Activated B cell treated with CpG ODN at 0.5 μM for 24 hours (primary cell): ENCODE measurements around the gene HTR1A. TPM values are rescaled to one million over a fixed set of nuclear protein-coding genes. Genes with fewer than 3 reads are reported as not detected.

Source experiments
- ATAC-seq: fragments of 200-7000 bp; cut with Tn5 transposase; one replicate; pipeline ENCODE4 v1.10.0; 2021; ENCODE audit warnings: low read depth, mild to moderate bottlenecking, moderate library complexity
- CTCF ChIA-PET: fragments of 350-600 bp; sonication (Branson Sonifier 250); formaldehyde crosslinking; loops from one replicate; lab custom pipeline; 2021; ENCODE audit warnings: antibody characterized with exemption; lab: Charles Lee
- POLR2A ChIA-PET: fragments of 350-600 bp; sonication (Branson Sonifier 250); formaldehyde crosslinking; loops from one replicate; lab custom pipeline; 2021; ENCODE audit warnings: antibody characterized with exemption; lab: Charles Lee
- DNase-seq: peaks from one replicate; pipeline ENCODE4 v3.0.0; 2022
- H3K27ac Mint-ChIP-seq: one replicate; pipeline ENCODE4 v1.8.0; 2020; ENCODE audit warnings: mixed read lengths
- H3K27me3 Mint-ChIP-seq: one replicate; pipeline ENCODE4 v1.8.0; 2021; ENCODE audit warnings: mixed read lengths
- H3K36me3 Mint-ChIP-seq: one replicate; pipeline ENCODE4 v1.8.0; 2021; ENCODE audit warnings: low read depth, mixed read lengths
- H3K4me1 Mint-ChIP-seq: one replicate; pipeline ENCODE4 v1.8.0; 2021; ENCODE audit warnings: mixed read lengths
- H3K4me3 Mint-ChIP-seq: one replicate; pipeline ENCODE4 v1.8.0; 2020; ENCODE audit warnings: mild to moderate bottlenecking, mixed read lengths
- H3K9me3 Mint-ChIP-seq: one replicate; pipeline ENCODE4 v1.8.0; 2020; ENCODE audit warnings: mixed read lengths
- CTCF ChIP-seq: fragments of 200-600 bp; IDR thresholded peaks from one replicate; pipeline ENCODE4 v1.8.0; 2022; ENCODE audit warnings: antibody characterized with exemption, mild to moderate bottlenecking
- intact Hi-C: fragments of 100-400 bp; cut with micrococcal nuclease; formaldehyde crosslinking; loops from one replicate; pipeline ENCODE4 v1.15.1; 2024
- total RNA-seq: library from RNA; stranded (reverse); gene quantifications from 2 replicates; pipeline ENCODE4 v1.2.3, GENCODE V29; 2022

Gene HTR1A
- total RNA-seq, 1 donor from 2014 or later = not detected

GRCh38 chr5:63931836-63932235 is 30.4 kb downstream of the HTR1A start:
- H3K27ac Mint-ChIP-seq = no peak overlapping the region
- no peaks in the 10 kb centered on the region for H3K4me1 Mint-ChIP-seq
- DNase-seq (no peak), ATAC-seq (no peak)
- H3K9me3 Mint-ChIP-seq = peaks cover 5% of the 10 kb centered on the region
- H3K36me3 Mint-ChIP-seq = no peaks in the 10 kb centered on the region
- no peak overlapping the region for H3K4me3 Mint-ChIP-seq
- TF ChIP-seq CTCF = no peak
- H3K27me3 Mint-ChIP-seq = no peaks in the 10 kb centered on the region
- CTCF ChIA-PET = no interaction called here
- POLR2A ChIA-PET = no interaction called here
- intact Hi-C loops = no loop called here

- ChIA-PET CTCF (no interaction called here), POLR2A (no interaction called here)
- Mint-ChIP-seq H3K36me3 (no peaks in the 10 kb centered on the region), H3K27ac (no peak overlapping the region), H3K4me1 (no peaks in the 10 kb centered on the region), H3K27me3 (no peaks in the 10 kb centered on the region), H3K4me3 (no peak overlapping the region), H3K9me3 (peaks cover 5% of the 10 kb centered on the region)
- no peak for DNase-seq
- no peak for ATAC-seq
- intact Hi-C loops = no loop called here
- no peak for TF ChIP-seq CTCF
Measured at GRCh38 chr5:63928451-63928850, 33.8 kb downstream of the HTR1A start.

GRCh38 chr5:63923914-63924313 is 38.3 kb downstream of the HTR1A start:
- intact Hi-C loops = no loop called here
- no peak for TF ChIP-seq CTCF

GRCh38 chr5:63919763-63920478 is 42.3 kb downstream of the HTR1A start:
- CTCF ChIA-PET = no interaction called here
- no peak for ATAC-seq
- H3K36me3 Mint-ChIP-seq = no peaks in the 10 kb centered on the region

More at GRCh38 chr5:63923914-63924313, 38.3 kb downstream of the HTR1A start:
- no peak overlapping the region for H3K4me3 Mint-ChIP-seq
- ChIA-PET POLR2A (no interaction called here), CTCF (no interaction called here)
- H3K27me3 Mint-ChIP-seq = no peaks in the 10 kb centered on the region
- H3K9me3 Mint-ChIP-seq = peaks cover 4% of the 10 kb centered on the region
- no peaks in the 10 kb centered on the region for H3K4me1 Mint-ChIP-seq
- no peaks in the 10 kb centered on the region for H3K36me3 Mint-ChIP-seq
- no peak for ATAC-seq
- no peak overlapping the region for H3K27ac Mint-ChIP-seq
- no peak for DNase-seq

GRCh38 chr5:63916786-63917185 is 45.5 kb downstream of the HTR1A start:
- ChIA-PET POLR2A (no interaction called here), CTCF (no interaction called here)
- Mint-ChIP-seq H3K36me3 (no peaks in the 10 kb centered on the region), H3K9me3 (peaks cover 10% of the 10 kb centered on the region), H3K4me1 (no peaks in the 10 kb centered on the region), H3K27me3 (no peaks in the 10 kb centered on the region), H3K4me3 (no peak overlapping the region), H3K27ac (no peak overlapping the region)
- ATAC-seq (no peak), DNase-seq (no peak)
- TF ChIP-seq CTCF = no peak
- intact Hi-C loops = no loop called here

More at GRCh38 chr5:63919763-63920478, 42.3 kb downstream of the HTR1A start:
- intact Hi-C loops = no loop called here
- Mint-ChIP-seq H3K9me3 (peaks cover 13% of the 10 kb centered on the region), H3K4me3 (no peak overlapping the region), H3K4me1 (no peaks in the 10 kb centered on the region), H3K27ac (no peak overlapping the region), H3K27me3 (no peaks in the 10 kb centered on the region)
- DNase-seq = no peak
- POLR2A ChIA-PET = no interaction called here
- no peak for TF ChIP-seq CTCF
